Liver (tissue), 9 donors: ENCODE results near the gene TMPRSS11A. TPM values are rescaled to one million over a fixed set of nuclear protein-coding genes. Genes with fewer than 3 reads are reported as not detected.

ENCODE experiments used
- DNase-seq: peaks from one replicate; pipeline ENCODE4 v3.0.0-alpha.2; 2017; ENCODE audit warnings: low spot score
- H3K27ac ChIP-seq, 2 donors: one replicate each; pipeline ENCODE4 v1.7.0; 2013; ENCODE audit warnings: inconsistent platforms in 2 of 2, low read length in 2 of 2, control low read depth in 1 of 2, low read depth in 1 of 2, mild to moderate bottlenecking in 1 of 2
- H3K27me3 ChIP-seq, 4 donors: one replicate each; pipeline versions ENCODE4 v1.6.1 to v1.7.0; 2013; ENCODE audit warnings: low read length in 3 of 4, inconsistent platforms in 1 of 4, mild to moderate bottlenecking in 1 of 4, moderate library complexity in 1 of 4; ENCODE audit not compliant: control insufficient read depth in 4 of 4, insufficient read depth in 4 of 4
- H3K36me3 ChIP-seq, 4 donors: one replicate each; pipeline versions ENCODE4 v1.6.1 to v1.7.0; 2013; ENCODE audit warnings: low read length in 3 of 4, mild to moderate bottlenecking in 3 of 4, low read depth in 1 of 4, moderate library complexity in 1 of 4; ENCODE audit not compliant: control insufficient read depth in 4 of 4, insufficient read depth in 3 of 4
- H3K4me1 ChIP-seq, 4 donors: one replicate each; pipeline versions ENCODE4 v1.6.1 to v1.7.0; 2013; ENCODE audit warnings: low read length in 3 of 4, mild to moderate bottlenecking in 3 of 4, moderate library complexity in 1 of 4; ENCODE audit not compliant: control insufficient read depth in 4 of 4, insufficient read depth in 4 of 4
- H3K4me3 ChIP-seq, 3 donors: one replicate each; pipeline versions ENCODE4 v1.6.1 to v1.7.0; 2013; ENCODE audit warnings: low read length in 3 of 3, control low read depth in 1 of 3, low read depth in 1 of 3, mild to moderate bottlenecking in 1 of 3
- H3K9ac ChIP-seq, 2 donors: one replicate each; pipeline ENCODE4 v1.7.0; 2013; ENCODE audit warnings: low read length in 2 of 2, mild to moderate bottlenecking in 2 of 2, moderate library complexity in 2 of 2, control low read depth in 1 of 2, low read depth in 1 of 2
- H3K9me3 ChIP-seq, 4 donors: one replicate each; pipeline versions ENCODE4 v1.6.1 to v1.7.0; 2013; ENCODE audit warnings: low read length in 3 of 4; ENCODE audit not compliant: control insufficient read depth in 4 of 4
- EGR1 ChIP-seq, 2 donors: IDR thresholded peaks; 2 replicates each; pipeline ENCODE4 v1.6.1; 2016 to 2018; ENCODE audit warnings: antibody characterized with exemption in 2 of 2, low read depth in 2 of 2
- FOXA1 ChIP-seq: IDR thresholded peaks from 2 replicates; pipeline ENCODE4 v1.6.1; 2016; ENCODE audit warnings: antibody characterized with exemption
- FOXA2 ChIP-seq: IDR thresholded peaks from 2 replicates; pipeline ENCODE4 v1.6.1; 2016; ENCODE audit warnings: antibody characterized with exemption
- GABPA ChIP-seq, 2 donors: IDR thresholded peaks in 1 of 2; conservative IDR thresholded peaks in 1 of 2; 2 replicates each; pipeline ENCODE4 v1.6.1; 2016; ENCODE audit warnings: antibody characterized with exemption in 2 of 2, mild to moderate bottlenecking in 1 of 2, moderate library complexity in 1 of 2
- HNF4A ChIP-seq, 2 donors: conservative IDR thresholded peaks; 2 replicates each; pipeline ENCODE4 v1.6.1; 2016; ENCODE audit warnings: antibody characterized with exemption in 2 of 2, mild to moderate bottlenecking in 2 of 2
- HNF4G ChIP-seq: IDR thresholded peaks from 2 replicates; pipeline ENCODE4 v1.6.1; 2016; ENCODE audit warnings: antibody characterized with exemption
- JUND ChIP-seq, 2 donors: IDR thresholded peaks; 2 replicates each; pipeline ENCODE4 v1.6.1; 2016; ENCODE audit warnings: antibody characterized with exemption in 2 of 2
- NR2F2 ChIP-seq: IDR thresholded peaks from 2 replicates; pipeline ENCODE4 v1.6.1; 2016; ENCODE audit warnings: antibody characterized with exemption
- RAD21 ChIP-seq, 2 donors: IDR thresholded peaks; 2 replicates each; pipeline ENCODE4 v1.6.1; 2016; ENCODE audit warnings: antibody characterized with exemption in 2 of 2, mild to moderate bottlenecking in 2 of 2
- RXRA ChIP-seq, 2 donors: IDR thresholded peaks; 2 replicates each; pipeline ENCODE4 v1.6.1; 2017 to 2018; ENCODE audit warnings: antibody characterized with exemption in 2 of 2, mild to moderate bottlenecking in 1 of 2
- SP1 ChIP-seq: IDR thresholded peaks from 2 replicates; pipeline ENCODE4 v1.6.1; 2018; ENCODE audit warnings: antibody characterized with exemption, mild to moderate bottlenecking
- TAF1 ChIP-seq: conservative IDR thresholded peaks from 2 replicates; pipeline ENCODE4 v1.6.1; 2016; ENCODE audit warnings: antibody characterized with exemption, mild to moderate bottlenecking
- YY1 ChIP-seq: IDR thresholded peaks from 2 replicates; pipeline ENCODE4 v1.6.1; 2016; ENCODE audit warnings: antibody characterized with exemption, mild to moderate bottlenecking
- WGBS: extraction: QIAGEN DNeasy Blood & Tissue Kit; methylation state at CpG from one replicate; pipeline ENCODE4 v1.1.7; 2013; 5-methylcytosine and 5-hydroxymethylcytosine counted together
- polyA plus RNA-seq, 2 donors: library from polyadenylated mRNA; stranded (reverse) in 1 of 2; unstranded in 1 of 2; fragments of 200-250 nt in 1 of 2; fragments of >200 nt in 1 of 2; fragmentation: Nextera tagmentation in 1 of 2; extraction: Ambion mirVana in 1 of 2; gene quantifications; one replicate each; pipeline versions ENCODE4 v1.2.1 to v1.2.3, GENCODE V29; 2013 to 2015
- total RNA-seq, 2 donors: library from RNA; depleted of rRNA; stranded (reverse); fragments of >200 nt; gene quantifications; one replicate each; pipeline ENCODE4 v1.2.3, GENCODE V29; 2014
- TF ChIP-seq, protein P1 (sequence below): IDR thresholded peaks from 2 replicates; pipeline ENCODE4 v1.6.1; 2016; ENCODE audit warnings: antibody characterized with exemption
- TF ChIP-seq, protein P2 (sequence below): IDR thresholded peaks from 2 replicates; pipeline ENCODE4 v1.6.1; 2016; ENCODE audit warnings: antibody characterized with exemption, mild to moderate bottlenecking
- TF ChIP-seq, protein P3 (sequence below): IDR thresholded peaks from 2 replicates; pipeline ENCODE4 v1.6.1; 2016; ENCODE audit warnings: antibody characterized with exemption
- TF ChIP-seq, protein P4 (sequence below): fragments of 150-350 bp; IDR thresholded peaks from 2 replicates; pipeline ENCODE4 v1.5.1; 2017; ENCODE audit warnings: improper control_type of control experiment, low read depth, low read length; ENCODE audit not compliant: missing input control
- TF ChIP-seq, protein P5 (sequence below): IDR thresholded peaks from 2 replicates; pipeline ENCODE4 v1.6.1; 2016; ENCODE audit warnings: antibody characterized with exemption
- donor health status: healthy.
- donor health status: healthy.
- donor health status: healthy.
- donor health status: healthy.
- donor health status: healthy.

Gene TMPRSS11A
- total and polyA plus RNA-seq, 4 donors: 0.01 TPM; not detected in 3

DNA sequence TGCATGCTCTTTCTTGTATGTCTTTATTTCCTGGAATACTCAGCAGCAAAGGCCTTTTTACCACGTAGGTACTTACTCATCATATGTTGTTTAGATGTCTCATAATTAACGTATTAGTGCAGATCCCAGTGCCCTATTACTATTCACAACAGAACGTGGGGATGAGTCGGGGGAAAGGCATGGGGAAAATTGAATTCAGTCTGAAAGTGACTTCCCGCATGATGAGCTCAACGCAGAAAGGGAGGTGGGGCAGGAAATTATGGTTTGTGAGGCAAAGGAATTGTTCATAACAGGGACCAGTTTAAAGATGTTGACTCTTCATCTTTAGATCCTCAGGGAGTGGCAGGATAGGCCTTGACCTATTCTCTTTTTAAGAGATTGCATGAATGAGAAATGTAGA, 77.5 kb downstream of the TMPRSS11A start:
- Histone ChIP-seq H3K4me3 (no peak overlapping the region), H3K27ac (no peak overlapping the region), H3K4me1 (no peaks in the 10 kb centered on the region), H3K27me3 (no peaks in the 10 kb centered on the region), H3K9ac (no peak overlapping the region), H3K36me3 (no peaks in the 10 kb centered on the region), H3K9me3 (no peaks in the 10 kb centered on the region)
- TF ChIP-seq, protein P1, sequence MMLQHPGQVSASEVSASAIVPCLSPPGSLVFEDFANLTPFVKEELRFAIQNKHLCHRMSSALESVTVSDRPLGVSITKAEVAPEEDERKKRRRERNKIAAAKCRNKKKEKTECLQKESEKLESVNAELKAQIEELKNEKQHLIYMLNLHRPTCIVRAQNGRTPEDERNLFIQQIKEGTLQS: no peak
- no peak for TF ChIP-seq GABPA (IDR thresholded peaks at IDR 0.05 in 1 of 2, conservative IDR thresholded peaks at IDR 0.05 in 1 of 2)
- no peak for TF ChIP-seq NR2F2
- TF ChIP-seq, protein P2, sequence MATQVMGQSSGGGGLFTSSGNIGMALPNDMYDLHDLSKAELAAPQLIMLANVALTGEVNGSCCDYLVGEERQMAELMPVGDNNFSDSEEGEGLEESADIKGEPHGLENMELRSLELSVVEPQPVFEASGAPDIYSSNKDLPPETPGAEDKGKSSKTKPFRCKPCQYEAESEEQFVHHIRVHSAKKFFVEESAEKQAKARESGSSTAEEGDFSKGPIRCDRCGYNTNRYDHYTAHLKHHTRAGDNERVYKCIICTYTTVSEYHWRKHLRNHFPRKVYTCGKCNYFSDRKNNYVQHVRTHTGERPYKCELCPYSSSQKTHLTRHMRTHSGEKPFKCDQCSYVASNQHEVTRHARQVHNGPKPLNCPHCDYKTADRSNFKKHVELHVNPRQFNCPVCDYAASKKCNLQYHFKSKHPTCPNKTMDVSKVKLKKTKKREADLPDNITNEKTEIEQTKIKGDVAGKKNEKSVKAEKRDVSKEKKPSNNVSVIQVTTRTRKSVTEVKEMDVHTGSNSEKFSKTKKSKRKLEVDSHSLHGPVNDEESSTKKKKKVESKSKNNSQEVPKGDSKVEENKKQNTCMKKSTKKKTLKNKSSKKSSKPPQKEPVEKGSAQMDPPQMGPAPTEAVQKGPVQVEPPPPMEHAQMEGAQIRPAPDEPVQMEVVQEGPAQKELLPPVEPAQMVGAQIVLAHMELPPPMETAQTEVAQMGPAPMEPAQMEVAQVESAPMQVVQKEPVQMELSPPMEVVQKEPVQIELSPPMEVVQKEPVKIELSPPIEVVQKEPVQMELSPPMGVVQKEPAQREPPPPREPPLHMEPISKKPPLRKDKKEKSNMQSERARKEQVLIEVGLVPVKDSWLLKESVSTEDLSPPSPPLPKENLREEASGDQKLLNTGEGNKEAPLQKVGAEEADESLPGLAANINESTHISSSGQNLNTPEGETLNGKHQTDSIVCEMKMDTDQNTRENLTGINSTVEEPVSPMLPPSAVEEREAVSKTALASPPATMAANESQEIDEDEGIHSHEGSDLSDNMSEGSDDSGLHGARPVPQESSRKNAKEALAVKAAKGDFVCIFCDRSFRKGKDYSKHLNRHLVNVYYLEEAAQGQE: no peak
- no peak for TF ChIP-seq FOXA2
- TF ChIP-seq, protein P3, sequence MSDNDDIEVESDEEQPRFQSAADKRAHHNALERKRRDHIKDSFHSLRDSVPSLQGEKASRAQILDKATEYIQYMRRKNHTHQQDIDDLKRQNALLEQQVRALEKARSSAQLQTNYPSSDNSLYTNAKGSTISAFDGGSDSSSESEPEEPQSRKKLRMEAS: no peak
- no peak for TF ChIP-seq SP1
- no peak for TF ChIP-seq TAF1
- no peak for TF ChIP-seq JUND (IDR thresholded peaks at IDR 0.05)
- no peak for TF ChIP-seq RXRA (IDR thresholded peaks at IDR 0.05)
- no peak for TF ChIP-seq HNF4G
- TF ChIP-seq EGR1 (IDR thresholded peaks at IDR 0.05; ENCODE audit: low read depth in 2 of 2): no peak
- TF ChIP-seq FOXA1: no peak
- no peak for TF ChIP-seq RAD21 (IDR thresholded peaks at IDR 0.05)
- TF ChIP-seq, protein P4, sequence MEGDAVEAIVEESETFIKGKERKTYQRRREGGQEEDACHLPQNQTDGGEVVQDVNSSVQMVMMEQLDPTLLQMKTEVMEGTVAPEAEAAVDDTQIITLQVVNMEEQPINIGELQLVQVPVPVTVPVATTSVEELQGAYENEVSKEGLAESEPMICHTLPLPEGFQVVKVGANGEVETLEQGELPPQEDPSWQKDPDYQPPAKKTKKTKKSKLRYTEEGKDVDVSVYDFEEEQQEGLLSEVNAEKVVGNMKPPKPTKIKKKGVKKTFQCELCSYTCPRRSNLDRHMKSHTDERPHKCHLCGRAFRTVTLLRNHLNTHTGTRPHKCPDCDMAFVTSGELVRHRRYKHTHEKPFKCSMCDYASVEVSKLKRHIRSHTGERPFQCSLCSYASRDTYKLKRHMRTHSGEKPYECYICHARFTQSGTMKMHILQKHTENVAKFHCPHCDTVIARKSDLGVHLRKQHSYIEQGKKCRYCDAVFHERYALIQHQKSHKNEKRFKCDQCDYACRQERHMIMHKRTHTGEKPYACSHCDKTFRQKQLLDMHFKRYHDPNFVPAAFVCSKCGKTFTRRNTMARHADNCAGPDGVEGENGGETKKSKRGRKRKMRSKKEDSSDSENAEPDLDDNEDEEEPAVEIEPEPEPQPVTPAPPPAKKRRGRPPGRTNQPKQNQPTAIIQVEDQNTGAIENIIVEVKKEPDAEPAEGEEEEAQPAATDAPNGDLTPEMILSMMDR: no peak
- TF ChIP-seq YY1: no peak
- WGBS: 57% methylated on average over 6 of the region's 6 CpGs
- no peak for DNase-seq

DNA sequence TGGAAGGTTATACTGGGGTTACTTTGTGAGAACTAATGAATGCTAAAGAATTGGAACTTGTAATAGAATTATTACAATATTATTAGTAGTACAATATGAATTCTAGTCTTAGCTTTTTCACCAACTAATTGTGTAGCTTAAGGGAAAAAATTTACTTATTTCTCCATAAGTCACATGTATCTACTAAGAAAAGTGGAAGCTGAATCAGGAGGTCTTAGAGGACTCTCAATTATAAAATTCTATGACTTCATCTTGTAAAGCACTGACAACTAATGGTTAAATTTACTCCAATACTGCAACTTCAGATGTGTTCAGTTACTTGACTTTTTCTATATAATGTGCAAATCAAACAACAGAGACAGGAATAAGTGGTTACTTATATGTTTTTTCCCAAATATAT, 78.6 kb downstream of the TMPRSS11A start:
- Histone ChIP-seq H3K36me3 (no peaks in the 10 kb centered on the region), H3K9ac (no peak overlapping the region), H3K27ac (no peak overlapping the region), H3K27me3 (no peaks in the 10 kb centered on the region), H3K4me1 (no peaks in the 10 kb centered on the region), H3K4me3 (no peak overlapping the region), H3K9me3 (no peaks in the 10 kb centered on the region)
- no peak for DNase-seq
- TF ChIP-seq FOXA1 (no peak), GABPA (IDR thresholded peaks at IDR 0.05 in 1 of 2, conservative IDR thresholded peaks at IDR 0.05 in 1 of 2) (no peak), JUND (IDR thresholded peaks at IDR 0.05) (no peak), HNF4G (no peak), NR2F2 (no peak), FOXA2 (no peak), YY1 (no peak), HNF4A (conservative IDR thresholded peaks at IDR 0.05) (no peak)
- TF ChIP-seq, protein P5, sequence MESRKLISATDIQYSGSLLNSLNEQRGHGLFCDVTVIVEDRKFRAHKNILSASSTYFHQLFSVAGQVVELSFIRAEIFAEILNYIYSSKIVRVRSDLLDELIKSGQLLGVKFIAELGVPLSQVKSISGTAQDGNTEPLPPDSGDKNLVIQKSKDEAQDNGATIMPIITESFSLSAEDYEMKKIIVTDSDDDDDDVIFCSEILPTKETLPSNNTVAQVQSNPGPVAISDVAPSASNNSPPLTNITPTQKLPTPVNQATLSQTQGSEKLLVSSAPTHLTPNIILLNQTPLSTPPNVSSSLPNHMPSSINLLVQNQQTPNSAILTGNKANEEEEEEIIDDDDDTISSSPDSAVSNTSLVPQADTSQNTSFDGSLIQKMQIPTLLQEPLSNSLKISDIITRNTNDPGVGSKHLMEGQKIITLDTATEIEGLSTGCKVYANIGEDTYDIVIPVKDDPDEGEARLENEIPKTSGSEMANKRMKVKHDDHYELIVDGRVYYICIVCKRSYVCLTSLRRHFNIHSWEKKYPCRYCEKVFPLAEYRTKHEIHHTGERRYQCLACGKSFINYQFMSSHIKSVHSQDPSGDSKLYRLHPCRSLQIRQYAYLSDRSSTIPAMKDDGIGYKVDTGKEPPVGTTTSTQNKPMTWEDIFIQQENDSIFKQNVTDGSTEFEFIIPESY: no peak
